ENCODE measurements around the gene CYTH3.
A peak's percentile ranks its signal among the peaks of the same experiment; 100 is the strongest.

The CYTH3 gene

GRCh38 chr7:6271694-6272440 is 557 bp downstream of the CYTH3 start:
- H3K9me3 ChIP-seq (ENCODE audit: severe bottlenecking): no peaks in the 10 kb centered on the region
- H3K4me1 ChIP-seq (ENCODE audit: insufficient read depth, poor library complexity, severe bottlenecking): peaks cover 24% of the 10 kb centered on the region
- DNase-seq (ENCODE audit: low spot score) (no peak), ATAC-seq (ENCODE audit: low read depth) (peak; percentile 13; the same call in 2 of the 3 replicates)
- TF ChIP-seq, protein P1, sequence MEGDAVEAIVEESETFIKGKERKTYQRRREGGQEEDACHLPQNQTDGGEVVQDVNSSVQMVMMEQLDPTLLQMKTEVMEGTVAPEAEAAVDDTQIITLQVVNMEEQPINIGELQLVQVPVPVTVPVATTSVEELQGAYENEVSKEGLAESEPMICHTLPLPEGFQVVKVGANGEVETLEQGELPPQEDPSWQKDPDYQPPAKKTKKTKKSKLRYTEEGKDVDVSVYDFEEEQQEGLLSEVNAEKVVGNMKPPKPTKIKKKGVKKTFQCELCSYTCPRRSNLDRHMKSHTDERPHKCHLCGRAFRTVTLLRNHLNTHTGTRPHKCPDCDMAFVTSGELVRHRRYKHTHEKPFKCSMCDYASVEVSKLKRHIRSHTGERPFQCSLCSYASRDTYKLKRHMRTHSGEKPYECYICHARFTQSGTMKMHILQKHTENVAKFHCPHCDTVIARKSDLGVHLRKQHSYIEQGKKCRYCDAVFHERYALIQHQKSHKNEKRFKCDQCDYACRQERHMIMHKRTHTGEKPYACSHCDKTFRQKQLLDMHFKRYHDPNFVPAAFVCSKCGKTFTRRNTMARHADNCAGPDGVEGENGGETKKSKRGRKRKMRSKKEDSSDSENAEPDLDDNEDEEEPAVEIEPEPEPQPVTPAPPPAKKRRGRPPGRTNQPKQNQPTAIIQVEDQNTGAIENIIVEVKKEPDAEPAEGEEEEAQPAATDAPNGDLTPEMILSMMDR (IDR thresholded peaks at IDR 0.05; ENCODE audit: poor library complexity, severe bottlenecking): no peak
- peak overlapping the region; percentile 61 for H3K27ac ChIP-seq (ENCODE audit: poor library complexity, severe bottlenecking)
- H3K36me3 ChIP-seq (ENCODE audit: low read depth): peaks cover 21% of the 10 kb centered on the region
- peak overlapping the region; percentile 81 for H3K4me3 ChIP-seq (ENCODE audit: severe bottlenecking)
- H3K27me3 ChIP-seq (ENCODE audit: insufficient read depth, poor library complexity, severe bottlenecking): no peaks in the 10 kb centered on the region

- Histone ChIP-seq H3K36me3 (ENCODE audit: low read depth) (peaks cover 21% of the 10 kb centered on the region), H3K4me1 (ENCODE audit: insufficient read depth, poor library complexity, severe bottlenecking) (peaks cover 19% of the 10 kb centered on the region), H3K9me3 (ENCODE audit: severe bottlenecking) (no peaks in the 10 kb centered on the region), H3K27ac (ENCODE audit: poor library complexity, severe bottlenecking) (peak overlapping the region; percentile 61), H3K27me3 (ENCODE audit: insufficient read depth, poor library complexity, severe bottlenecking) (no peaks in the 10 kb centered on the region), H3K4me3 (ENCODE audit: severe bottlenecking) (peak overlapping the region; percentile 81)
- ATAC-seq (ENCODE audit: low read depth) (peak; percentile 74), DNase-seq (ENCODE audit: low spot score) (no peak)
- TF ChIP-seq, protein P1 (IDR thresholded peaks at IDR 0.05; ENCODE audit: poor library complexity, severe bottlenecking): peak; percentile 51
These were observed 1.3 kb downstream of the CYTH3 start for GRCh38 chr7:6271060-6271658.

DNA sequence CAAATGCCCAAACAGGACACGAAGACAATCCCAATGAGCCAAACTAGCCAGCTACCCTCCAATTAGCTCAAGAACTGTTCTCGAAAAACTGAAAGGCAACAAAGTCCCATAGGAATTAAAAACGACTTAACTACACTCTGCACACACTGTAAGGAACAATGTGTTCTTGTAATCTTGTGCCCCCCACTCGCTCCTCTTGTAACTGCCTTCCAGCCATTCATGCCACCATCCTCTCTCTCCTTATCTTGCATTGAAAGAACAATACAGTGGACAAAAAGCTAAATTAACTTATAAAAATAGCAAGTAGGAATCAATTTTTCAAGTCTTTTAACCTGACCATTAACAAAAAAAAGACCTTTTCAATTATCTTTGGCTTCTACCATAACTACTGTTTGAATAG is 2.9 kb downstream of the CYTH3 start:
- H3K36me3 ChIP-seq (ENCODE audit: low read depth): peaks cover 21% of the 10 kb centered on the region
- DNase-seq (ENCODE audit: low spot score) (no peak), ATAC-seq (ENCODE audit: low read depth) (no peak)
- H3K9me3 ChIP-seq (ENCODE audit: severe bottlenecking): no peaks in the 10 kb centered on the region
- H3K27ac ChIP-seq (ENCODE audit: poor library complexity, severe bottlenecking): no peak overlapping the region
- H3K4me3 ChIP-seq (ENCODE audit: severe bottlenecking): no peak overlapping the region
- TF ChIP-seq, protein P1 (IDR thresholded peaks at IDR 0.05; ENCODE audit: poor library complexity, severe bottlenecking): no peak
- peaks cover 19% of the 10 kb centered on the region for H3K4me1 ChIP-seq (ENCODE audit: insufficient read depth, poor library complexity, severe bottlenecking)
- H3K27me3 ChIP-seq (ENCODE audit: insufficient read depth, poor library complexity, severe bottlenecking): no peaks in the 10 kb centered on the region

DNA sequence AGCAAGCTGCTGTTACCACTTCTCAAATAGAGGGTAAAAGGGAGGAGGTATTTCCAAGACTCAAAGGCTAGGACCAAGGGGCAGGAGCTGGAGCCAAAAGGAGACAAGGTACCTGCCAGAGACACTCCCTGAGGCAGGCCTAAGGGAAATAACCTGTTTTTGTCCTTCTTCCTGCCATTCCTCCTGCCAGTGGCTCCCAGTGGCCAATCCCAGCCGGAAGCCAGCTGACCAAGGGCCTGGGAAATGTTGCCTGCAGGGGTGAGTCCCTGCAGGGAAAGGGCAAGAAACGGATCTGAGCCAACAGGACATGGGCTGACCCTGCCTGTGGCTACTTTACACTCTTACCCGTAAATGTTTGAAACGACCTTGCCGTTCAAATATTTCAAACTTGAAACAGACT is 3.5 kb downstream of the CYTH3 start:
- H3K4me3 ChIP-seq (ENCODE audit: severe bottlenecking): no peak overlapping the region
- TF ChIP-seq, protein P1 (IDR thresholded peaks at IDR 0.05; ENCODE audit: poor library complexity, severe bottlenecking): no peak
- no peaks in the 10 kb centered on the region for H3K27me3 ChIP-seq (ENCODE audit: insufficient read depth, poor library complexity, severe bottlenecking)
- H3K27ac ChIP-seq (ENCODE audit: poor library complexity, severe bottlenecking): no peak overlapping the region
- no peaks in the 10 kb centered on the region for H3K9me3 ChIP-seq (ENCODE audit: severe bottlenecking)
- peaks cover 19% of the 10 kb centered on the region for H3K4me1 ChIP-seq (ENCODE audit: insufficient read depth, poor library complexity, severe bottlenecking)
- ATAC-seq (ENCODE audit: low read depth) (no peak), DNase-seq (ENCODE audit: low spot score) (no peak)
- peaks cover 21% of the 10 kb centered on the region for H3K36me3 ChIP-seq (ENCODE audit: low read depth)

Measured in RWPE2 (cell line).